Stimulated activated CD8-positive, alpha-beta memory T cell treated with anti-CD3 and anti-CD28 coated beads, Interleukin-15, amount 100 ng/mL, for 1 hour (primary cell): ENCODE measurements around the gene MAP2K7.
"Not testable (repeated sequence)": the region's sequence is repeated elsewhere in the genome, so short reads cannot be mapped to it uniquely, and the experiment has no call there.

Experiments used
- DNase-seq: peaks from one replicate; pipeline ENCODE4 v3.0.0-alpha.2; 2020; ENCODE audit warnings: low read depth

Gene MAP2K7

GRCh38 chr19:7932276-7932929 is 28.7 kb downstream of the MAP2K7 start:
- DNase-seq = no peak

- DNase-seq = no peak
Observed at GRCh38 chr19:7932930-7933300, 29.2 kb downstream of the MAP2K7 start.

GRCh38 chr19:7933411-7933810 is 29.7 kb downstream of the MAP2K7 start:
- no peak for DNase-seq

GRCh38 chr19:7933828-7934725 is 30.4 kb downstream of the MAP2K7 start:
- no peak for DNase-seq

- DNase-seq = no peak
Observed at GRCh38 chr19:7934766-7935165, 31.1 kb downstream of the MAP2K7 start.

GRCh38 chr19:7940841-7941240 is 37.2 kb downstream of the MAP2K7 start:
- no peak for DNase-seq

- DNase-seq = no peak
Observed at GRCh38 chr19:7941895-7942596, 38.4 kb downstream of the MAP2K7 start.

- DNase-seq = no peak
Observed at GRCh38 chr19:7942981-7943443, 39.3 kb downstream of the MAP2K7 start.

- peak; percentile 96 for DNase-seq
Observed at GRCh38 chr19:7943444-7944176, 39.9 kb downstream of the MAP2K7 start, which contains the start of gene TIMM44. TIMM44 (minus strand) TSS chr19:7943666; CDS start chr19:7943651, 15 bp downstream.

- DNase-seq = peak; percentile 74
Observed at GRCh38 chr19:7944177-7944761, 40.6 kb downstream of the MAP2K7 start.

- no peak for DNase-seq
Observed at GRCh38 chr19:7947939-7948338, 44.3 kb downstream of the MAP2K7 start.

- DNase-seq = no peak
Observed at GRCh38 chr19:7953060-7953459, 49.4 kb downstream of the MAP2K7 start.

GRCh38 chr19:7953576-7953975 is 49.9 kb downstream of the MAP2K7 start:
- no peak for DNase-seq

GRCh38 chr19:7955696-7956095 is 52.0 kb downstream of the MAP2K7 start:
- DNase-seq = no peak

GRCh38 chr19:7959211-7959610 is 55.5 kb downstream of the MAP2K7 start:
- DNase-seq = no peak

GRCh38 chr19:7961082-7961481 is 57.4 kb downstream of the MAP2K7 start:
- not testable (repeated sequence) for DNase-seq

- no peak for DNase-seq
Observed at GRCh38 chr19:7961920-7962626, 58.4 kb downstream of the MAP2K7 start.

GRCh38 chr19:7962644-7963268 is 59.1 kb downstream of the MAP2K7 start:
- DNase-seq = no peak

GRCh38 chr19:7963566-7963965 is 59.9 kb downstream of the MAP2K7 start:
- DNase-seq = no peak
